H1 (cell line): ENCODE results near the gene GRID1. TPM values are rescaled to one million over a fixed set of nuclear protein-coding genes. Genes with fewer than 3 reads are reported as not detected.

Experiments used
- CEBPB ChIP-seq: IDR thresholded peaks from 2 replicates; pipeline ENCODE4 v1.6.1; 2012; ENCODE audit warnings: low read depth, low read length
- JUND ChIP-seq: IDR thresholded peaks from 2 replicates; pipeline ENCODE4 v1.6.1; 2011; ENCODE audit warnings: mild to moderate bottlenecking, improper control_type of control experiment, low read length
- SUZ12 ChIP-seq: fragments of 200-600 bp; sonication (generic); IDR thresholded peaks from 2 replicates; pipeline ENCODE4 v1.6.1; 2012; ENCODE audit warnings: mild to moderate bottlenecking, inconsistent platforms, low read length, moderate library complexity, mixed read lengths
- TEAD4 ChIP-seq: IDR thresholded peaks from 2 replicates; pipeline ENCODE4 v1.6.1; 2012; ENCODE audit warnings: low read depth, low read length, inconsistent platforms, mixed read lengths
- polyA plus RNA-seq, 7 experiments: library from polyadenylated mRNA; depleted of rRNA in 3 of 7; stranded (reverse) in 5 of 7; unstranded in 2 of 7; fragments of >200 nt in 5 of 7; fragments of 200-250 nt in 2 of 7; gene quantifications; 1 replicate in 5 of 7; 2 replicates in 1 of 7; 4 replicates in 1 of 7; pipeline versions ENCODE4 v1.2.1 to v1.2.3, GENCODE V29; 2011 to 2013; ENCODE audit warnings: missing spikeins in 2 of 7, mixed read lengths in 2 of 7
- total RNA-seq: library from RNA; stranded (reverse); fragmentation: NEBNext Ultra II Directional; extraction: Animal tissue kit (Norgen Biotek cat#: 25700); gene quantifications from 2 replicates; pipeline ENCODE4 v1.2.1, GENCODE V29; 2021

GRID1 gene
- total and polyA plus RNA-seq, 2 of the 8 experiments (the other 6 are each of a cell fraction or from before 2014, with no cell fraction given): 0.22 to 0.30 TPM

DNA sequence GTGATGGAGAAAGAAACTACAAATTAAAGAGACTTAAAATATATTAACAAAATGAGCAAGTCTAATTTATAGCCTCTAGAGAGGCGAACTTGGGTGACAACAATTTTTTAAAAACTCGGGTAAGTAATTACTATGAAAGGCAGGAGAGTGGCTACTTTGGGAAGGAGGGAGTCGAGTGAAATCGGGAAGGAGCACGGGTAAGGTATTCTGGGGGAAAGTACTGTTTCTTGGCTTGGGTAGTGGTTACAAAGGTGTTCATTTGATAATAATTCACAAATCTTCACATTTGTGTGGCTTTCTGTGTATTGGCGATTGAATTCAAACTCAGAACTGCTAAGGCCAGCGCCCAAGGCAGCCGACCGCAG, 32.9 kb upstream of the GRID1 start (continued):
- TF ChIP-seq CEBPB (no peak), SUZ12 (no peak), JUND (no peak), TEAD4 (no peak)
- TF ChIP-seq, all 59 proteins: peak for 0
